GM04504 (cell line): ENCODE results near the gene UQCR11.
A peak's percentile ranks its signal among the peaks of the same experiment; 100 is the strongest.

Experiments
- DNase-seq: peaks from one replicate; pipeline ENCODE4 v3.0.0-alpha.2; 2012; ENCODE audit warnings: low read depth

UQCR11 gene

DNA sequence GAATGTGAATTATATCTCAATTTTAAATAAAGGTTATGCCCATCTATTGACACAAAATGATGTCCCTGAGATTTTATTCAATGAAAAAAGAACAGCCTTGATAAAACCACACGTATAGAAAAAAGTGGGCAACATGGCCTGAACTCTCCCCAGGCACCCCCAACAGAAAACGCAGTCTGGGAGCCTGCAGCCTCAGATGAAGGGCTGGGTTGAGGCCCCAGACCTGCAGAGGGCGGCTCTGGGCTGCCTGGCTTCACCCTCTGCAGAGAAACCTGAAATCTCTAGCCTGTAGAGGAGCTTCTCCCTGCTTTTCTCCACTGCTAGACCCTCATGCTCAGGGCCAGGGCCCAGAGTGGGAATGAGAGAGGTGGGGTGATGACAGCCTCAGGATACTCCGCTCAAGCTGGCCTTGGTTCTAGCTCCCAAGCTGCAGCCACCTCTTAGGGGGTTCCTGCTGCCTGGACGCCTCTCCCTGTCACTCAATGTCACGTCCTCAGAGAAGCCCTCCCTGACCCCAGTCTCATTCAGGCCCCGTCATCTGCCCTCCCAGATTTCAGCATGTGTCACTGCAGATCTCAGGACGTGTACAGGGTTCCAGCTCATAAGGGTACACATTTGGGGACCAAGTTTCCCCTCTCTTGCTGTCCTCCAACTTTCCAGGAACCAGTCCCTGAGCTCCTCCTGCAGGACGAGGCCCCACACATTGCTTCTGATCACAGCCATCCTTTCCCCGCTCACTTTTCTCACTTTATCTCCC is 14.4 kb downstream of the UQCR11 start:
- no peak for DNase-seq

DNA sequence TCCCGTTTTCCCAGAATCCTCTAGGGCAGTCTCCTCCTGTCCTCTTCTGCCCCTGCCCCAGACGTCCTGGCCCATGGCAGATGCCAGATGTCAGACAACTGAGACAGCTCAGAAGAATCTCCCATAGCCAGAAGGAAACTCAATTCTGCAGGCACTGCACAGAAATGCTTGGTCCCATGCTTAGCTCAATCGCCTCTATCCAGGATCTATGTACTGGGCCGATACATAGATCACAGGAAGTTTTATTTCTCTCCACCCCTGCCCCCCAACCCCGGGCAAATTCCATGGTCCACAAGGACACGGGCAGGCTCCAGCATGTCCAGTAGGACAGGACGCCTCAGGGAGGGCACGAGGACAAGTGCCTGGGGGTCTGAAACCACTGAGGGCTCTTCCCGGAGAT is 17.4 kb downstream of the UQCR11 start:
- no peak for DNase-seq

DNA sequence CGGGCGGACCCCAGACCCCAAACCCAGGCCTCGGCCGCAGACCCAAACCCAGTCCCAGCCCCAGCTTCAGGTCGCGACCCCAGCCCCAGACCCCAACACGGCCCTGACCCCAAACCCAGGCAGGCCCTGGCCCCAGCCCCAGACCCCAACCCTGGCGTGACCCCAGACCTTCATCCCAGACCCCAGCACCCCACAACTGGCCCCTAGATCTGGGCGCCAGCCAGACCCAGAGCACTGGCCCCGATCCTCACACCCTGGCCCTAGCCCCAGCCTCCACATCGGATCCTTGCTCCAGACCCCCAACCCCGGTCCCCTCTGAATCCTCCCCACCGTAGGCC is 20.1 kb downstream of the UQCR11 start:
- DNase-seq = no peak

DNA sequence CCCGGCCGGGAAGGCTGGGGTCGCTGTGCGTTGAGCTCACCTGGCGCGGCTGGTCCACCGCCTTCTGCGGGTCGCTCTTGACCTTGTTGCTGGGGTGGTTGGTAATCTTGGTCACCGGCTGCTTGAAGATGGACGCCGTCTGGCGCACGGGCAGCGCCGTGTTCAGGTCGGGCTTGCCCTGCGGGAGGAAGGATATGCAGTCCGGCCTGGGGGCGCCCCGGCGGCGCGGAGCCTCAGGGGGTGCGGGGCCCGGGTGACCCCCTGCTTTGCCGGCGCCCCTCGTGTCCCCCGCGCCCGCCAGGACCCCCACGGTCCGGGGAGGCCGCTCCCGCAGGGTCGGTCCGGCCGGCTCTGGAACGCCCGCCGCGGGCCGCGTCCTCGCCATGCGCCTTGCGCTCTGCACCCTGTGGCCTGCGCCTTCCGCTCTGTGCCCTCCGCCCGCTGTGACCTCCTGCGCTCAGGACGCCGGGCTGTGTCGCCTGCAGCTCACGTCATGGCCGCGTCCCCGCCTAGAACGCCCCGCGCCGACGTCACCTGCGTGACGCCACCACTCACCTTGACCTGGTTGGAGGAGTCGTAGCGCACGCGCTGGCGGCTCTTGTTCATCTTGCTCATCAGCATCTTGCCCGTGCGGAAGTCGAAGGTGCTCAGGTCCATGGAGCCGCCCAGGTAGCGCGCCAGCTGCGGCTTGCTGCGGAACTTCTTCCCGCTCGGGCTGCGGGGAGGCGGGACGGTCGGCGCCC is 20.6 kb downstream of the UQCR11 start:
- DNase-seq = no peak

DNA sequence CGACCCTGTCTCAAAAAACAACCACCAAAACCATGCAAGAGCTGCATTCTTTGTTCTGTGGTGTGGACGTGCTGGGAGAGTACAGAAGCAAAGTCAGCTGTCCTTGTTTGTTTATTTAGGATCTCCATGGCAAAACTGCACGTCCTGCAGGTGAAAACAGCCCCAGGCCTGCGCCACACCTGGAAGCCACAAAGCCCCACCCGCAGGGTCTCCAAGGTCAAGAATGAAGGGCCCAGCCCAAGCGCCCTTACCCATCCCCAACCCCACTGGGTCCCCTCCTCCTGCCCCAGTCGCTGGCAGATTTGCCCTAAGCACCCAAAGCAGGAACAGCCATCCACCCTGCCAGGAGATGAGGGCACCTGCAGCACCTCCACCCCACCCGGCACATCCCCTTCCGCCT is 23.1 kb downstream of the UQCR11 start:
- DNase-seq = no peak

DNA sequence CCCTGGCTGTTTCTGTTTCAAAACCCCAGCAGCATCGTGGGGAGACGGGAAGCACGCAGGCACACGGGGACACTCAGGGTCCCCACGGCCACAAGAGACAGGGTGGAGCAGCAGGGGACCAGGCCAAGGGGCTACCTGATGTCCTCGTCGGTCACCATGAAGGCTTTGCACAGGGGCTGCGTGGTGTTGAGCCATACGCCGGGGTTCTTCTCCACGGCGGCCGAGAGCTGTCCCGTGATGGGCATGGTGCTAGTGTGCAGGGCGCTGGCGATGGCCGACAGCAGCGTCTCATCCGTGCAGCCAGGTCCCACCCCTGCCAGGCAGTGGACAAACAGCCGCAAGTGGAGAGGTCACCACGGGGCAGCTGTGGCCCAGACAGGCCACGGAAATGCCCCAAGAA is 24.3 kb downstream of the UQCR11 start:
- DNase-seq = no peak

DNA sequence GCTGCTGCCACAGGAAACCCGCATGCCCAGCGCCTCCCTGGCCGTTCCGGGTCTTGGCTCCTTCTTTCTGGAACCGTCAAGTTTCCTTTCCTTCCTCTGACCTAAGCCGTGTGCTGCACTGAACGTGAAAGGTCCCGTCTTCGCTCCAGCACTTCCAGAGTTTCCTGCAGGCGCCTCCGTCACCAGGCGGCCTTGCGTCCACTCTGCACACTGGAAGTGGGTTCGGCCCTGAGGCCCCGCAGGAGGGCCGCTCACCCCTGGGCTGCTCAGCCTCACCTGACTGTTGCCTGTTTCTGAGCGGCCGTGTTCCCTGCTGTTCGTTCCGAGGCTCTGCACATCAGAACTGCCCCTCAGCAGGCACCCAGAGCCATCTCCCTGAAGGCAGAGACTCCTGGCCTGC is 24.9 kb downstream of the UQCR11 start:
- no peak for DNase-seq

DNA sequence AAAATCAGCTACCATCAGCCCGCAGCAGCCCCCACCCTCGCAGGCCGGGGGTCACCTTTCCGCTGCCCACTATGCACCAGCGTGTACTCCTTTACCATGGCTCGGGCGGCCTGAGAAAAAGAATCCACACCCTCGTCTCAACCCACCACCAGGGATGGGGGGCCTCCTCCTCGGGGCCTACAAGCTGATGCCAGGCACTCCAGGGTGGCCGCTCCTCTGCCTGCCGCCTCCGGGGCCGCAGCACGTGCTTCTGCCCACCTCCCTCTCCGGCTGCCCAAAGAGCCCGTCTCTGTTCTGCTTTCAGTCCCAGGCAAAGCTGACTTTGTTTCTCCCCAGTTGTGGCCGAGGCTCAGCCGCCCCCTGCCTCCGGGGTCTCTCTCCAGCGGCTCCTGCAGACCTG is 26.0 kb downstream of the UQCR11 start:
- DNase-seq = no peak

DNA sequence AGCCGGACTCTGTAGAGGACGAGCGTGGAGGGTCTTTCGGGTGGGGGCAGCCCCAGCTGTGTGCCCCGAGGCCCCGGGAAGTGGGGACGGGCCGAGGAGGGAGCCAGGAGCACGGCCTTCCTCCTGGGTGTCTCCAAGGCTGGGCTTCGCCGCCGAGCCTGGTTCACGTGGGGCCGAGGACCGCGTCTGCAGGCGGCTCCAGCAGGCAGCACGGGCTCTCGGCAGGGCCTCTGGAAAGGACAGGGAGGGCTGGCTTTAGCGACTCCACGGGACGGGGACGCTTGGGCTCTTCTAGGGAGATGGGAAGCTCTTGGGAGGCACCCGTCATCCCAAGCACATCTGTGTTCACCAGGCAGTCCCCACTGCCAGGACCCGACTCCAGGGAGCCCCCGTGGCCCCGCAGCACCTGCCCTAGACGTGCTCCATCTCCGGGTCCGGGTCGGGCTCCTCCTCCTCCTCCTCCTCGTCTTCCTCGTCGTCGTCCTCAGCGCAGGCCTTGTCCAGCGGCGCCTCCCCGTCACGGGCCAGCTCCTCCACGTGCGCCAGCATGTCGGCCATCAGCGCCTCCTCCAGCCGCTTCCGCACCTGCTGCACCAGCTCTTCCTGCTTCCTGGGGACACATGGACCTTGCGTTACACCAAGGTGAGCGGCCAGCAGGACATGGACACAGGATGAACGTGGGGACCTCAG is 27.2 kb downstream of the UQCR11 start:
- no peak for DNase-seq

DNA sequence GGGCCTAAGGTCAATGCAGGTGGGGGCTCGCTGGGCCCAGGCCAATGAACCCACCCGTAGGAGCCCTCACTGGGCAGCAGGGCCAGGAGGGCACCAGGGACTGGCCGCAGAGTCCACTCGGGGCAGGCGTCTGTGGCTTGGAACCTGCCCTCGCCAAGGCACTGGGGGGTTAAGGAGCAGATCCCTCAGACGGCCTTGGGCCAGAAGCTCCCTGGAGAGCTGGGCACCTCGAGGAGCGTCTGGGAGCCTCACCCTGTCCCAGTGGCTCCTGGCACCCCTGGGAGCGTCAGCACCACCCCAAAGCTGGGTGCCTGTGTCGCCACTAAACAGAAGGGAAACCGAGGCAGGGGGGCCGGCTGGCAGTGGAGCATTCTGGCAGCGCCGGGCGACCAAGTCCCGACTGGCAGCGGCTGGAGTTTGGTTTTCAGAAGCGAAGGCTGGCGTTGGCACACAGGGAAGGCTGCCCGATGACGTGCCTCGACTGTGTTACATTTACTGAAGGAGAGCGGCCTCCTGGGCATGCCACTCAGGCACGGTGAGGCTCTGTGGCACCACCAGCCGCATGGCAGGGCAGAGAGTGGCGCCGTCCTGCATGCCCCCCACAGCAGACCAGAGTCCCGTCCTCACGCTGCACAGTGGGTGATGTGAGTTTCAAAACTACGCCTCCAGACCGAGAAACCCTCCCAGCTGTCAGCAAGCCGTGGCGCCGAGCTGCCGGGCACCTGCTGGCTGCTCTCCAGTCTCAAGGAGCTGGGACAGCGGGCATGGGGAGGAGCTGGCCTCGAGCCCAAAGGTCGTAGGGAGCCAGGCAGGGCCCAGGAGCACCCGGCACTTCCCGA is 28.0 kb downstream of the UQCR11 start:
- no peak for DNase-seq

DNA sequence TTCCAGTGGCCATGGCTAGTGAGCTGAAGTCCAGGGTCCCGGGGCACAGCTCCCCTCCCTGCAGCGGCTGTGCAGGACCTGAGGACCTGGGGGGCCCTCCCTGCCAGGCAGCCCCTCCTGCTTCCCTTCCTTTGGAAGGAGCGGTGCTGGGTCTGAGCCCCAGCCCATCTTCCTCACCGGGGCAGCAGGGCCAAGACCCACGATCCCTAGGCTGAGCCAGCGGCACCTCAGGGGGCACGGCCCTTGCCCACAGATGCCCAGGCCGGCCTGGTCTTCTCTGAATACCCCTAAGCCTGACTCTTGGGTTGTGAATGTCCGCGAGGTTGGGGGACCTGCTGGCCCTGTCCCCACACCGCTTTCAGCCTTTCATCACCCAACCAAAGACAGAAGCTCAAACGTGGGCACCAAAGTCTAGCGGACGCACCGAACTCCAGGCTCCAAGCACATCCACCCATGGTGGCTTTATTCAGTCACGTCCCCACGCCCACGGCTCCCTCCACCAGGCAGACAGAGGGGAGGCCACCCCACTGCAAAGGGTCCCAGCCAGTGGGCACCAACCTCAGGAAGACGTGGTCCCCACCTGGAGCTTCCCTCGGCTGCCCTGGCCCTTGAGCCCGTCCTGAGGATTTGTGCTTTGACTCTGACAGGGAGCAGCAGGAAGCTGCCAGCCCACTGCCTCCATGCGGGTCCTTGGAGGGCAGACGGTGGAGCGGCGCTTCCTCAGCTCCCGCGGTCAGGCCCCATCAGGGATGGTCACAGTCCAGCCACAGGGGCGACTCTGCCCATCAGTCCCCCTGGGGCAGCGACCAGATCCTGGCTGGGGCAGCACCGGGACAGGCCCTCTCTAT is 28.8 kb downstream of the UQCR11 start:
- DNase-seq = no peak

DNA sequence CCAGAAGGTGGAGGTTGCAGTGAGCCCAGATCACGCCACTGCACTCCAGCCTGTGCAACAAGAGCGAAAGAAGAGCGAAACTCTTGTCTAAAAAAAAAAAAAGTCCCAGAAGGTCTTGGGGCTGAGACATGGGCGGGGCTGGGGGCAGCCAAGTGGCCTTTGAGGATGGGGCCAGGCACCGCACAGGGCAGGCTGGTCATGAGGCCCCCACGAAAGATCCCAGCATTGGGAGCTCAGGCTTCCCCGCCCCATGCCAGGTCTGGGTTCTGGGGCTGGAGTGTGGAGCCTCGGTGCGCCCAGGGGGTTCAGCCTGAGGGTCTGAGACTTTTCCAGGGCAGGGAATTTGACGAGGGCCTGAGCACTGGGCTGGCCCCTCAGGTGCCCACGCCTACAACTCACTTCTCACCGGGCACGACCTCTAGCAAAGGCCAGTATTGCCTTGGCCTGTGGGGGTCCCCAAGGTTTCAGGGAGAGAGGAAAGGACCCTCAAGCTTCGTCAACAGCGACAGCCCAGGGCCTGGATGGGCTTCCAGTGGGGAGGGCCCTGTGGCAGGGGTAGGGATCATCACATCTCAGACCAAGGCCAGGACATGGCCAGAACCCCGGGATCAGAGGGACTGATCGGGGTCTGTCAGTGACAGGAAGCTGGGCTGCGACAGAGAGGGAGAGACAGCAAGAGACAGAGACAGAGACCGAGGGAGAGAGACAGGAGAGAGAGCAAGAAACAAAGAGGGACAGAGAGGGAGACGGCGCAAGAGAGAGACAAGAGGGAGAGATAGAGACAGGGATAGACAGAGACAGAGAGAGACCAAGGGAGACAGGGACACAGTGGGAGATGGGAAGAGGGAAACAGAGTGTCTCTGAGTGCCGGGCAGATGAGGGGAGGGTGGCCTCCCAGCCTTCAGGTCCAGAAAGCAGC is 29.7 kb downstream of the UQCR11 start:
- no peak for DNase-seq

DNA sequence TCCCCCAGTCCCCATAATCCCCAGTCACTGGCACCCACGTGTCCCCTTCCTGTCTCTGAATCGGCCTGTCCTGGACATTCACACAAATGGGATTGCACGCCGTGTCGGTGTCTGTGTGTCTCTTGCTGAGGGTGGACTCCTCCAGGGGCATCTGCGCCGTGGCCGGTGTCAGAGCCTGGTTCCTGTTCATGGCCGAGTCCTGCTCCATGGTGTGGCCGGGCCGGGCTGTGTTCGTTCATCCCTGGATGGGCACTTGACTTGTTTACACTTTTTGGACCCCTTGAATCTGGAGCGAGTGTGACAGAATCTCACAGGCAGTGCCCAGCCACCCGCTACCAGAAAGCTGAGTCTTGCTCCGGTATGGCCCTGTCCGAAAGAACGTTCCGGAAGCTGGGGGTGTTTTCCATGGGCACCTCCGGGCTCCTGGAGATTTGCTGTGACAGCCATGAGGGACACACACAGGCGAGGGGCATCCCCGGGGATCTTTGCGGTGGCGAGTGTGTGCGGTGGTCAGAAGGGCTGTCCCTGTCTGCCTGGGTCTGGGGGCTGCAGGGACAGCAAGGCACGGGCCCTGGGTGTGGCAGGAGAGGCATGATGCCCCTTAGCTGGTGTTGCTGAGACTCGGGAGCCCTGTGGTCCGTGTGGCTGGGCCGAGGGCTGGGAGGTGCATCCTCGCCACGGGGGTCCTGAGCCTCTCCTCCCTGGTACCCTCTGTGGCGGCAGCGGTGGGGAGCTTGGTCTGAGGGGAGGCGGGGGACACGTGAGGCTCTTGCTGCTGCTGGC is 30.7 kb downstream of the UQCR11 start:
- DNase-seq = no peak

DNA sequence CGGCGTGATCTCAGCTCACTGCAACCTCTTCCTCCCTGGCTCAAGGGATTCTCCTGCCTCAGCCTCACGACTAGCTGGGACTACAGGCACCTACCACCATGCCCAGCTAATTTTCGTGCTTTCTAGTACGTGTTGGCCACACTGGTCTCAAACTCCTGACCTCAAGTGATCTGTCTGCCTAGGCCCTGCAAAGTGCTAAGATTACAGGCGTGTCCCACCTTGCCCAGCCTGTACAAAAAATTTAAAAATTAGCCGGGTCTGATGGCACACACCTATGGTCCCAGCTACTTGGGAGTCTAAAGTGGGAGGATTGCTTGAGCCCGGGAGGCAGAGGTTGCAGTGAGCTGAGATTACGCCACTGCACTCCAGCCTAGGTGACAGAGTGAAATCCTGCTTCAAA is 32.5 kb downstream of the UQCR11 start:
- DNase-seq = no peak

DNA sequence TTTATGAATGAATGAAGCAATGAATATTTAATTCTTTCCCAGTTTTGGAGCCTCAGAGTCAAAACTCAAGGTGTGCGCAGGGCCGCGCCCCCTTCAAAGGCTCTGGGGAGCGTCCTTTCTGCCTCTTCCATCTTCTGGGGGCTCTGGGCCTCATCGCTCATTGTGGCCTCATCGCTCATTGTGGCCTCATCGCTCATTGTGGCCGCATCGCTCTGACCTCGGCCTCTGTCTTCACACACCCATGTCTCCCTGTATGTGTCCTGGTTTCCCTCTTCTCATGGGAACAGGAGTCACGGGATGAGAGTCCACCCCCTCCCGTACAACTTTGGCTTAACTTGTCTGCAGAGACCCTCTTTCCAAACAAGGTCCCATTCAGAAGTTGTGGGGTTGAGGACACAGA is 33.9 kb downstream of the UQCR11 start:
- no peak for DNase-seq

DNA sequence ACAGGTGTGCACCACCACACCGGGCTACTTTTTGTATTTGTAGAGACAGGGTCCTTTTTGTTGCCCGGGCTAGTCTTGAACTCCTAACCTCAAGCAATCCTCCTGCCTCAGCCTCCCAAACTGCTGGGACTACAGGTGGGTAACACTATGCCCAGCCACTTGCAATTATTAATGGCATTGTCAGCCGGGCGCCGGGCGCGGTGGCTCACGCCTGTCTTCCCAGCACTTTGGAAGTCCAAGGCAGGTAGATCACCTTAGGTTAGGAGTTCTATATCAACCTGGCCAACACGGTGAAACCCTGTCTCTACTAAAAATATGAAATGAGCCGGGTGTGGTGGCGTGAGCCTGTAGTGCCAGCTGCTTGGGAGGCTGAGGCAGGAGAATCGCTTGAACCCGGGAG is 34.4 kb downstream of the UQCR11 start:
- no peak for DNase-seq

DNA sequence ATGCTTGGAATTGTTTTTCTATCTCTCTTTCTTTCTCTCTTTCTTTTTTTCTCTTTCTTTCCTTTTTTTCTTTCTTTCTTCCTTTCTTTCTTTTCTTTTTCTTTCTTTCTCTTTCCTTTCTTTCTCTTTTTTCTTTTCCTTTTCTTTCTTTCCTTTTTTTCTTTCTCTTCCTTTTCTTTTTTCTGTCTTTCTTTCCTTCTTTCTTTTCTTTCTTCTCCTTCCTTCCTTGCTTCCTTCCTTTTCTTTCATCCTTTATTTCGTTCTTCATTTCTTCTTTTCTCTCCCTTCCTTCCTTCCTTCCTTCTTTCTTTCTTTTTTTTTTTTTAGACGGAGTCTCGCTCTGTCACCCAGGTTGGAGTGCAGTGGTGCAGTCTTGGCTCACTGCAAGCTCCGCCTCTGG is 35.3 kb downstream of the UQCR11 start:
- no peak for DNase-seq

DNA sequence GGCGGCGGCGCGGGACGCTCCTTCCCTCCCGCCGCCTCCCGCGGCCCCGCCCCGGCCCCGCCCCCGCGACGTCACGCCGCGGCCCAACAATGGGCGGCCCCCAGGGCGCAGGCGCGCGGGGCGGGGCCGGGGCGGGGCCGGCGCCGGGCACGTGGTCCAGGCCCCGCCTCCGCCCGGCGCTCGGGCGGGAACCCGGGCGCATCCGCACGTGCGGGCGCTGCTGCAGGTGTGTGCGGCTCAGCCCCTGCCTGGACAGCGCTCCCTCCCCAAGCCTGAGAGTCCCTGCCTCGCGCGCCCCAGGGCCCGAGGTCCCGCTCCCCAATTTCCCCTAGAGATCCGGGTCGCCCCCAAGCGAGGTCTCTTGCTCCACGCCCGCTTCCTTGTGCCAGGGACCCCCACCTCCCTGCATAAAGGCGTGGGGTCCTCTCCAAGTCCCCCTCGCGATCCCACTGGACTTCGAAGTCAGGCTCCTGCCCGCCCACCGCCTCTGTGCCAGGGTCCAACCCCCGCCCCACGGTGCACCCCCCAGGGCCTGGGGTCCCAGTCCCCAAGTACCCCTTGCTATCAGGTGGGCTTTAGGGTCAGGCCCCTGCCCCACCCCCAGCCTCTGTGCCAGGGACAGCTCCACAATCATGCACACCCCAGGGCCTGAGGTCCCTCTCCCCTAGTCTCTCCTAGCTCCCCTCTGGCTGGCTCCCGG is 36.8 kb downstream of the UQCR11 start, which contains the start of gene MEX3D:
Gene MEX3D (minus strand): TSS at position 6 of the 700 bp plus-strand sequence. CDS start 267 bp downstream, outside the sequence.
- DNase-seq = peak; percentile 45

DNA sequence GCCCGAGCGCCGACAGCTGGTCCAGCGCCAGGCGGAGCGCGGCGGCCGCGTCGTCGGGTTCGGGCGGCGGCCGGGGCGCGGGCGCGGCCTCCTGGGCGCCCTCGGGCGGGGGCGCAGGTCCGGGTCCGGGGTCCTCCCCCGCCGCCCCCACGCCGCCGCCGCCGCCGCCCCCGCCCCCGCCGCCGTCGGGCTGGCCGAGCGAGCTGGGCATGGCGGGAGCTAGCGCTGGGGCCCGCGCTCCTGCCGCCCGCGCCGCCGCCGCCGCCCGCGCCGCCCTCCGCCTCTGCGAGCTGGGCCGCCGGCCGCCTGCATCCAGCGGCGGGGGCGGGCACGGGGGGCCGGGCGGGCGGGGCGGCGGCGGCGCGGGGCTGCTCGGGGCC is 37.4 kb downstream of the UQCR11 start:
- no peak for DNase-seq
